Upper lobe of right lung (tissue), 1 donor: Measurements from ENCODE around the gene CDH13. TPM values are rescaled to one million over a fixed set of nuclear protein-coding genes. Genes with fewer than 3 reads are reported as not detected.

Experiments used
- ATAC-seq: fragments of 200-7000 bp; cut with Tn5 transposase; one replicate; pipeline ENCODE4 v1.9.1; 2020; ENCODE audit warnings: mild to moderate bottlenecking, moderate library complexity
- DNase-seq: peaks from one replicate; pipeline ENCODE4 v3.0.0-alpha.2; 2020
- H3K27ac ChIP-seq: fragments of 200-600 bp; one replicate; pipeline ENCODE4 v1.8.0; 2022
- H3K27me3 ChIP-seq: fragments of 200-600 bp; one replicate; pipeline ENCODE4 v1.8.0; 2022; ENCODE audit warnings: mild to moderate bottlenecking
- H3K36me3 ChIP-seq: fragments of 200-600 bp; one replicate; pipeline ENCODE4 v1.8.0; 2022
- H3K4me1 ChIP-seq: fragments of 200-600 bp; one replicate; pipeline ENCODE4 v1.8.0; 2022
- H3K4me3 ChIP-seq: fragments of 200-600 bp; one replicate; pipeline ENCODE4 v1.8.0; 2022; ENCODE audit warnings: mild to moderate bottlenecking
- H3K9me3 ChIP-seq: fragments of 200-600 bp; one replicate; pipeline ENCODE4 v1.8.0; 2022
- CTCF ChIP-seq: fragments of 200-600 bp; IDR thresholded peaks from one replicate; pipeline ENCODE4 v1.8.0; 2022; ENCODE audit warnings: antibody characterized with exemption
- intact Hi-C: fragments of 100-400 bp; cut with DNase I; formaldehyde crosslinking; loops from one replicate; pipeline ENCODE4 v1.11.0; 2022
- total RNA-seq: library from RNA; stranded (reverse); fragmentation: NEBNext Ultra II Directional; extraction: Animal tissue kit (Norgen Biotek cat#: 25700); gene quantifications from one replicate; pipeline ENCODE4 v1.2.1, GENCODE V29; 2021
- donor health status: DM: no; HTN: yes; CAD: no; lungs with severe emphysema.

Gene CDH13
- total RNA-seq, 1 donor from 2014 or later: 27.2 TPM

DNA sequence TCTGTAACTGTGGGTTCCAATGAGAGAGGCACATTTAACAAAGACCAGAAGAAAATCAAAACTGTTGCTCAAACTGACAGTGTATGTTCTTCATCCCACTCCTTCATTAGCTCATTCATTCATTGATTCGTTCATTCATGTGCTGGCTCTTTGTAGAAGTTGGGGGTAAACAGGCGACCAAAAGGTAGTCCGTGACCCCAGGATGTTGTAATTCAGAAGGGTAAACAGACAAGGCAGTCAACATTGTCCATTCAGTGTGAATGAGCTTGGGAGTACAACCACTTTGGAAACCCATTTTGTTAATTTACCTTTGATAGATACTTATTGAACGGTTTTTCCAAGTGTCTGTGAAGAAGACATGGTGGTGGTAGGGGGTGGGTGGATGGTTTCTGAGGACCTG lies 26.1 kb downstream of the CDH13 start:
- no peaks in the 10 kb centered on the region for H3K36me3 ChIP-seq
- intact Hi-C loops: no loop called here
- ATAC-seq (no peak), DNase-seq (no peak)
- TF ChIP-seq CTCF: no peak
- H3K4me3 ChIP-seq: no peak overlapping the region
- H3K4me1 ChIP-seq: peaks cover 3% of the 10 kb centered on the region
- H3K9me3 ChIP-seq: no peaks in the 10 kb centered on the region
- no peaks in the 10 kb centered on the region for H3K27me3 ChIP-seq
- H3K27ac ChIP-seq: no peak overlapping the region

DNA sequence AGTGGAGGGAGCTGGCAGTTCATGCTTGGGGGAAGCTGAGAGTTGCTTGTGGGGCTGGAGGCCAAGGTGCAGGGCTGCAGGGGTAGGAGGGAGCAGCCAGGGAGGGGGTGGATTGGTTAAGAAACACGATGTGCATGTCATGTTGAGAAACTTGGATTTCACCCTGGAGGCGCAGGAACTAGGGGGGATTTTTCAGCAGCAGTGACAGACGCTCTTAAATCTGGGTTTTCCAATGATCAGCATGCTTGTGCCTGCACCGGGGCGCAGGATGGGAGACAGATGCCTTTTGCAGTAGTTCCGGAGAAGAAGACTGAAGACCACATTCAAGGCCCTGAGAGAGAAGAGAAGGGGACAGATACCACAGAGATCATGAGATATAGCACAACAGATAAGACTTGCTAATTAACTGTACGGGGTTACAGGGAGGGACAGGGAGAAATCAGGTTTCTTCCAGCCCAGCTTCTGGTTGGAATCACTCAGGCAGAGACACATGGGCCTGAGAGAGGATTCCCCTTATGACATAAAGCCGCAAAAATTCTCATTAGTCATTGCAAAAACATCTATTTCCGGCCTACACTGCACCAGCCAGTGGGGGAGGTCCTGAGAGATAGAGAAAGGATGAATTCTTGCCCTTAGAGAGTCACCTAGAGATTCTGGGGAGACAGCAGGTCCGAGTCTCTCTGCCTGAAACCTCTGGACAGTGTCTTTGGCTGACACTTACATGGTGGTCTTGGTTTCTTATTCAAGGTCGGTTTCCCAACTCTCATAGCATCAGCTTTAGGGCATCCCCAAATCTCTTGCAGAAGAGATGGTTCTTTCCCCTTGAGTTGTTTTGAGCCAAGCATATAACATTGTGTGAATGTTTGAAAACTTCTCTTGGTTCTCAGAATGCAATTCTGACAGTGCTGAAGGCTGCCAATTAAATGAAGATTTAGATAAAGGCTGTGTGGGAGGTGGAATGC lies 27.1 kb downstream of the CDH13 start:
- no peak for DNase-seq
- no peak overlapping the region for H3K27ac ChIP-seq

GRCh38 chr16:82655072-82655714 lies 28.4 kb downstream of the CDH13 start:
- Histone ChIP-seq H3K9me3 (no peaks in the 10 kb centered on the region), H3K36me3 (no peaks in the 10 kb centered on the region), H3K4me1 (peaks cover 3% of the 10 kb centered on the region), H3K27ac (no peak overlapping the region), H3K27me3 (no peaks in the 10 kb centered on the region), H3K4me3 (no peak overlapping the region)
- DNase-seq (no peak), ATAC-seq (no peak)
- intact Hi-C loops: no loop called here
- no peak for TF ChIP-seq CTCF

More for the DNA sequence above, 27.1 kb downstream of the CDH13 start:
- Histone ChIP-seq H3K9me3 (no peaks in the 10 kb centered on the region), H3K27me3 (no peaks in the 10 kb centered on the region), H3K4me3 (no peak overlapping the region), H3K4me1 (peaks cover 3% of the 10 kb centered on the region), H3K36me3 (no peaks in the 10 kb centered on the region)
- ATAC-seq: no peak
- intact Hi-C loops: no loop called here
- no peak for TF ChIP-seq CTCF

GRCh38 chr16:82655720-82656490 lies 29.1 kb downstream of the CDH13 start:
- Histone ChIP-seq H3K36me3 (no peaks in the 10 kb centered on the region), H3K27me3 (no peaks in the 10 kb centered on the region), H3K4me3 (no peak overlapping the region), H3K27ac (no peak overlapping the region), H3K9me3 (no peaks in the 10 kb centered on the region), H3K4me1 (peaks cover 3% of the 10 kb centered on the region)
- DNase-seq (no peak), ATAC-seq (no peak)
- intact Hi-C loops: no loop called here
- no peak for TF ChIP-seq CTCF

DNA sequence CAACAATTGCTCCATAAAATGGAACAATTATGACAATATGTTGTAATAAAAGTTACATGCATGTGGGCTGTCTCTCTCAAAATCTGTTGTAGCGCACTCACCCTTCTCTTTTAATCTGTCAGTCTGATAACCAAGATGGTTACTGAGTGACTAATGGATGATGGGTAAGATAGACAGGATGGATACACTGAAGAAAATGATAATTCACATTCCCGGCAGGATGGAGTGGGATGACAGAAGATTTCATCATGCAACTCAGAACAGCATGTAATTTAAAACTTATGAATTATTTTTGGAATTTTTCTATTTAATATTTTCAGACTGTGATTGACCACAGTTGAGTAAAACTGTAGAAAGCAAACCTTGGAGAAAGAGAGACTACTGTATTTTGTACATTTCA lies 30.5 kb downstream of the CDH13 start:
- Histone ChIP-seq H3K9me3 (no peaks in the 10 kb centered on the region), H3K4me3 (no peak overlapping the region), H3K36me3 (no peaks in the 10 kb centered on the region), H3K27me3 (no peaks in the 10 kb centered on the region), H3K27ac (no peak overlapping the region), H3K4me1 (peaks cover 1% of the 10 kb centered on the region)
- TF ChIP-seq CTCF: no peak
- intact Hi-C loops: no loop called here
- ATAC-seq (no peak), DNase-seq (no peak)
